BE2C (cell line): ENCODE results near the gene FMNL3.

Experiments
- DNase-seq: peaks from one replicate; pipeline ENCODE4 v3.0.0-alpha.2; 2020
- H3K27me3 ChIP-seq: fragments of 250-450 bp; sonication (Bioruptor Pico); 2 replicates; pipeline ENCODE4 v1.5.1; 2020; ENCODE audit warnings: mild to moderate bottlenecking
- H3K36me3 ChIP-seq: fragments of 250-450 bp; sonication (Bioruptor Pico); 2 replicates; pipeline ENCODE4 v1.5.1; 2020; ENCODE audit warnings: mild to moderate bottlenecking
- H3K4me1 ChIP-seq: fragments of 250-450 bp; sonication (Bioruptor Pico); 2 replicates; pipeline ENCODE4 v1.5.1; 2020
- H3K4me3 ChIP-seq: 2 replicates; pipeline ENCODE4 v1.5.1; 2011; ENCODE audit warnings: low read depth, low read length
- H3K9me3 ChIP-seq: fragments of 250-450 bp; sonication (Bioruptor Pico); 2 replicates; pipeline ENCODE4 v1.5.1; 2020
- TF ChIP-seq, protein P1 (sequence below): IDR thresholded peaks from 2 replicates; pipeline ENCODE4 v1.5.1; 2012; ENCODE audit warnings: mild to moderate bottlenecking, low read depth, low read length

The FMNL3 gene

DNA sequence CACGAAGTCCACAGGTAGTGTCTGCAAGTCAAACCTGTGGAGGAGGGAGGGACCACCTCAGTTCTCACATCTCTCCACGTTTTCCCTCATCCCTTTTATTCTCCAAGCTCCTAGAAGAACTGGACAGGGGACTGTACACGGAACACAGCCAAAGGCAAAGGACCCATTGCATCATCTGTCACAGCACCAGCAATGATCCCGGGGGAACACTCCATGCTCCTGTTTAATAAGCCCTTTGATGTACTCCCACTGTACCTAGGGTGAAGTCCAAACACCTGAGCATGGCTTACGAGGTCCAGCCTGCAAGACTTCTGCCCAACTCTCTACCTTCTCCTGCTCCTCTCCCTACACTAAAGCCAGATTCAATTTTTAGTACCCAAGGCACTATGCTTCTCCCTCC is 57.3 kb downstream of the FMNL3 start:
- Histone ChIP-seq H3K4me3 (no peak overlapping the region), H3K4me1 (no peaks in the 10 kb centered on the region), H3K36me3 (no peaks in the 10 kb centered on the region), H3K27me3 (no peaks in the 10 kb centered on the region), H3K9me3 (no peaks in the 10 kb centered on the region)
- no peak for DNase-seq
- TF ChIP-seq, protein P1, sequence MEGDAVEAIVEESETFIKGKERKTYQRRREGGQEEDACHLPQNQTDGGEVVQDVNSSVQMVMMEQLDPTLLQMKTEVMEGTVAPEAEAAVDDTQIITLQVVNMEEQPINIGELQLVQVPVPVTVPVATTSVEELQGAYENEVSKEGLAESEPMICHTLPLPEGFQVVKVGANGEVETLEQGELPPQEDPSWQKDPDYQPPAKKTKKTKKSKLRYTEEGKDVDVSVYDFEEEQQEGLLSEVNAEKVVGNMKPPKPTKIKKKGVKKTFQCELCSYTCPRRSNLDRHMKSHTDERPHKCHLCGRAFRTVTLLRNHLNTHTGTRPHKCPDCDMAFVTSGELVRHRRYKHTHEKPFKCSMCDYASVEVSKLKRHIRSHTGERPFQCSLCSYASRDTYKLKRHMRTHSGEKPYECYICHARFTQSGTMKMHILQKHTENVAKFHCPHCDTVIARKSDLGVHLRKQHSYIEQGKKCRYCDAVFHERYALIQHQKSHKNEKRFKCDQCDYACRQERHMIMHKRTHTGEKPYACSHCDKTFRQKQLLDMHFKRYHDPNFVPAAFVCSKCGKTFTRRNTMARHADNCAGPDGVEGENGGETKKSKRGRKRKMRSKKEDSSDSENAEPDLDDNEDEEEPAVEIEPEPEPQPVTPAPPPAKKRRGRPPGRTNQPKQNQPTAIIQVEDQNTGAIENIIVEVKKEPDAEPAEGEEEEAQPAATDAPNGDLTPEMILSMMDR: no peak

DNA sequence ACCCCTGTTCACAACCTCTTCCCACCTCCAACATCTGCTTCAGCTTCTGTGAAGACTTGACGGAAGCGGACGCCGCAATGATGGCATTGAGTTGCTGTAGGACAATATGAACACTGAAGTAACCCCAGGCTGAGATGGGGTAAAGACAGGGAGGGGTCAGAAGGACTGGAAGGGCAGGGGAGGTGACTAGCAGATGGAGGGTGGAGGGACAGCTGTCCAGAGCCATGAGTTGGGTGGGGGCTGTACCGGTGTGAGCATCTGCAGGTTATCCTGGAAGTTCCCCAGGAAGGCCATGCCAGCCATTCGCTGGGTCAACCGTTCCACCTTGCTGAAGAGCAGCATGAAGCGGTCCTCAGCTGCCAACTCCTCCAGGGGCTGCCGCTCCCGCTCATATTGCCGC is 57.8 kb downstream of the FMNL3 start:
- no peak for DNase-seq
- TF ChIP-seq, protein P1: no peak
- no peaks in the 10 kb centered on the region for H3K27me3 ChIP-seq
- no peaks in the 10 kb centered on the region for H3K9me3 ChIP-seq
- H3K4me3 ChIP-seq: no peak overlapping the region
- H3K36me3 ChIP-seq: no peaks in the 10 kb centered on the region
- H3K4me1 ChIP-seq: no peaks in the 10 kb centered on the region

DNA sequence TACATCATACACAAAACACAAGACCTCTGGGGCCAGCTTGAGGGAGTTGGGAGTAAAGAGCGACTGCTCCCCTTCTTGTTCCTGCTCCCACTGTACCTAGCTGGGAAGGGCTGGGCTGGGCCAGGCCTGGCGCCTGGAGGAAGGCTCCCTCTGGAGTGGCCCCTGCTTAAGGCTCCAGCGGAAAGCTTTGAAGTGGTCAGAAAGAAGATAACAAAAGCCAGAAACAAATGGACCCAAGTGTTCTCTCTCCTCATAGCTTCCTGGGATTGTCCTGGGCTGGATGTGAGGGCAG is 58.5 kb downstream of the FMNL3 start:
- Histone ChIP-seq H3K36me3 (no peaks in the 10 kb centered on the region), H3K4me3 (no peak overlapping the region), H3K27me3 (no peaks in the 10 kb centered on the region), H3K9me3 (no peaks in the 10 kb centered on the region), H3K4me1 (no peaks in the 10 kb centered on the region)
- TF ChIP-seq, protein P1: no peak
- DNase-seq: no peak

DNA sequence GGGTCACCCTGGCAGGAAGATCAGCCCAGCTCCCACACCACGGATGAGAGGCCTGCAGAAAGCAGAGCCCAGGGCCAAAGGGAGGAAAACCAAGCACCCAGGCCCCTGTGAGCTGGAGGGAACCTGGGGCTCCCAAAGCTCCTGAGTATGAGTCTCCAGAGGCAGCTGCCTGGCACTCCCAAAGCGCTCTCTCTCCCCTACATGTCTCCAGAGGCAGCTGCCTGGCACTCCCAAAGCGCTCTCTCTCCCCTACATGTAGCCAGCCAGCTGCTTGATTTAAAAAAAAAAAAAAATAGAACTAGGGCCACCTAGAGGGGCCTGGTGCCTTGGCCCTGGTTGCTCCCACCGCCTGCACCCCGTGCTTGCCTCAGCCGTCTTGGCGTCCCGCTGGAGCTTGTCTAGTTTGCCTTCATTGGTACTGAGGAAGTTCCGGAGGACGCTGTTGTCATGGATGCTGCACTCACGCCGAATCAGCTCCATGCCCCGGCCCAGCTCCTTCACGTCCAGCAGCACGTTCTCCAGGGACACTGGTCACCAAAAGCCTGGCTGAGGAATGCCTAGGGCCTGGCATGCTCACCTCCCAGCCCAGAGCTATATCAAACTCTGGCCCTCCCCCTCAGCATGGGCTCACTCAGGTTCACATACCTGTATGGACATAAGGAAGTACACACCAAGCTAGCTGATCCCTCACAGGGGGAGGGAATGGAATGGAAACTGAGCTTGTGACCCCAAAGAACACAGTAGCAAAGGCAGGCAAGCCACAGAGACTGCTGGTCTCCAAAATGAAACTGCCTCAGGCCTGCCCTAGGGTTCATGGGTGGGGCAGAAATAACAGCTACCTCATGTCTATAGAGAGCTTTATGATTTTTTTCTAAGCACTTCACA is 59.1 kb downstream of the FMNL3 start:
- H3K36me3 ChIP-seq: no peaks in the 10 kb centered on the region
- no peak overlapping the region for H3K4me3 ChIP-seq
- TF ChIP-seq, protein P1: no peak
- H3K9me3 ChIP-seq: no peaks in the 10 kb centered on the region
- DNase-seq: no peak
- H3K4me1 ChIP-seq: no peaks in the 10 kb centered on the region
- no peaks in the 10 kb centered on the region for H3K27me3 ChIP-seq

DNA sequence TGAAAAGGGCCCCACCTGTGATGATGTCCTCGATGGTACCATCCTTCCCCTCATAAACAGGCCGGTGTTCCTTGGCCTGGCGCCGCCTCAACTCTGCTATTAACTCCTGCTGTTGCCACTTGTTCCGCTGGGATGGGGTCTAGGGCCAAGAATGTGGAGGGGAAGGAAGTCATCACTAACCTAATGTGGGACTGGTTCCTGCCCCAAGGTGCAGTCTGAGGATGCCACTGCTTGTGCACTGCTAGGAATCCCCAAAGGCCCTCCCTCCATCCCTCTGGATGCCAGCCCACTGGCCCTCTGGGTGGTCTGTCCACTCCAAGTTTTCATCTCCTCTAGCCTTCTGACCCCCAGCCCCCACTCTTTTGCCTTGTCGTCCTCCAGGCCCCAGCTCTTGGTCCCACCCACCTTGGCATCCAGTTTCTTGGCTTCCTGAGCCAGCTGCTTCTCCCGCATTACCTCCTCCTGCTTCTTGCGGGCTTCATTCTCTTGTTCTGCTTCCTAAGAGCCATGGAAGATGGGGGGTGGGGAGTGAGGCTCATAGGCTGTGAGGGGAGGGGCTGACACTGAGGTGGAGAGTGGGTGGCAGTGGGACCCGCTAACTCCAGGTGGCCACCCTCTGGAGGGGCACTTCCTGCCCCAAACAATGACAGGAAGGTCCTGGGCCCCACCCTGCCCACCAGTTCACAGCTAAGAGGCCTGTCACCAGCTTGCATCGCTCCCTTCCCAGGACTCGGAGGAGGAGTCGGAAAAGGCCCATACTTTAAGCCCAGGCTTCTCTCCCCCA is 60.1 kb downstream of the FMNL3 start:
- no peaks in the 10 kb centered on the region for H3K9me3 ChIP-seq
- no peak overlapping the region for H3K4me3 ChIP-seq
- H3K36me3 ChIP-seq: no peaks in the 10 kb centered on the region
- H3K27me3 ChIP-seq: no peaks in the 10 kb centered on the region
- DNase-seq: no peak
- no peaks in the 10 kb centered on the region for H3K4me1 ChIP-seq
- TF ChIP-seq, protein P1: no peak

DNA sequence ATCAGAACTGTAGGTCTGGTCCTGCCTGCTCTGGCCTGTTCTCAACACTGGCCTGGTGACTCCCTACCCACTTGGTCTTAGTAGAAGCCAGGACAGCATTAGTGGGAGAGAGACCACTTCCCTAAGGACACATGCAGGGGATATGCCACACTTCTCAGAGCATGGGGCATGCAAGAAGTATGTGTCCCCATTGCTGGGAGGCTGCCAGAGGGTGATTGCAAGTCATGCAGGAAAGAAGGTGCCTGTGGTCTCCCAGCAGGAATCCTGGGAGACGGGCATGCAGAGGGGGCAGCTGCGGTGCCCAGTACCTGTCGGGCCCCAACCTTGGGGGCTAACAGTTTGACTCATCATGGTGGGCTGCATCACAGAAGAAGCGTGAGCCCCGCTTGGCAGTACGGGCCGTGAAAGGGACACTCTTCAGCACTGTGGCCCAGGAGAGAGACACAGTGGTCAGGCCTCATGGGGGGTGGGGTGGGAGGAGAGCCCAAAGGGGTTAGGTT is 60.8 kb downstream of the FMNL3 start:
- TF ChIP-seq, protein P1: no peak
- Histone ChIP-seq H3K36me3 (no peaks in the 10 kb centered on the region), H3K4me1 (no peaks in the 10 kb centered on the region), H3K4me3 (no peak overlapping the region), H3K9me3 (no peaks in the 10 kb centered on the region), H3K27me3 (no peaks in the 10 kb centered on the region)
- no peak for DNase-seq
